Naive thymus-derived CD8-positive, alpha-beta T cell (primary cell): ENCODE results near the gene ABCG4. TPM values are rescaled to one million over a fixed set of nuclear protein-coding genes. Genes with fewer than 3 reads are reported as not detected.
"Not testable (repeated sequence)": the region's sequence is repeated elsewhere in the genome, so short reads cannot be mapped to it uniquely, and the experiment has no call there.

Experiments used
- ATAC-seq, 2 donors: fragments of 150-1000 bp; cut with Tn5 transposase in 1 of 2; sonication (Bioruptor Pico), chemical (Tn5 transposase) in 1 of 2; 1 replicate in 1 of 2; 2 replicates in 1 of 2; pipeline ENCODE4 v1.10.0; 2021; ENCODE audit warnings: mild to moderate bottlenecking in 2 of 2, moderate library complexity in 2 of 2
- POLR2A ChIA-PET: fragments of 350-600 bp; sonication (Branson Sonifier 250); formaldehyde crosslinking; loops from one replicate; lab custom pipeline; 2021; ENCODE audit warnings: antibody characterized with exemption; lab: Charles Lee
- DNase-seq, 10 donors: peaks; one replicate each; pipeline versions ENCODE4 v3.0.0 to v3.0.0-alpha.2; 2020 to 2022
- H3K27ac Mint-ChIP-seq, 10 donors: one replicate each; pipeline ENCODE4 v1.8.0; 2020 to 2022; ENCODE audit warnings: mild to moderate bottlenecking in 10 of 10, mixed read lengths in 10 of 10, moderate library complexity in 4 of 10, inconsistent platforms in 1 of 10
- H3K27me3 Mint-ChIP-seq, 5 donors: one replicate each; pipeline ENCODE4 v1.8.0; 2021 to 2022; ENCODE audit warnings: mixed read lengths in 5 of 5
- H3K36me3 Mint-ChIP-seq, 3 donors: one replicate each; pipeline ENCODE4 v1.8.0; 2020 to 2022; ENCODE audit warnings: mixed read lengths in 3 of 3, mild to moderate bottlenecking in 2 of 3, inconsistent platforms in 1 of 3
- H3K4me1 Mint-ChIP-seq, 4 donors: one replicate each; pipeline ENCODE4 v1.8.0; 2021 to 2022; ENCODE audit warnings: mixed read lengths in 4 of 4
- H3K4me3 Mint-ChIP-seq, 10 donors: one replicate each; pipeline ENCODE4 v1.8.0; 2020 to 2022; ENCODE audit warnings: mild to moderate bottlenecking in 10 of 10, mixed read lengths in 10 of 10, moderate library complexity in 6 of 10, inconsistent platforms in 1 of 10
- H3K9me3 Mint-ChIP-seq, 9 donors: one replicate each; pipeline ENCODE4 v1.8.0; 2020 to 2022; ENCODE audit warnings: mixed read lengths in 9 of 9, mild to moderate bottlenecking in 3 of 9, inconsistent platforms in 1 of 9, moderate library complexity in 1 of 9
- polyA plus RNA-seq, 3 donors: library from polyadenylated mRNA; unstranded; fragments of 300-500 nt; fragmentation: Illumina TruSeq; gene quantifications; one replicate each; pipeline ENCODE4 v1.2.3, GENCODE V29; 2021
- total RNA-seq, 8 experiments: library from RNA in 2 of 8; stranded (reverse) in 2 of 8; gene quantifications; one replicate each; pipeline ENCODE4 v1.2.3 and lab custom pipeline; 2021 to 2026

Gene ABCG4
- total and polyA plus RNA-seq, 5 experiments from 2014 or later, result not detected

DNA sequence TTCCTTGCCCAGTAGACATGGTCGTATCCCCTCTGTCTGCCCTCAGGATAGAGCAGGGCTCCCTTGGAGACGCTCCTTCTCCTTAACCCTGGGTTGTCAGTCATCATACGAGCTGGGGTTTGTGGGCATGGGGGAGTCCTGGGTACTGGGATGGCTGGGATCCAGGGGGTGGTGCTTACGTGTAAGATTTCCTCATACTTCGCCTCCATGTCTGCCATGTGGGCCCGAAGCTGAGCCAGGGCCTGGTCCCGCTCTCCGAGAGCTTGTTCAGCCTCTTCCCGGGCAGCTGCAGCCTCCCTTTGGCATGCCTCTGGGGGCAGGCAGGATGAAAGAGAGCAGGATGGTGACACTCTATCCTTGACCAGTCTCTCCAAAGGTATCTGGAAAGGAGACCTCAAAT lies 41.7 kb downstream of the ABCG4 start:
- no peak overlapping the region for H3K4me3 Mint-ChIP-seq
- H3K27ac Mint-ChIP-seq, result peak overlapping the region in 1 of 10 donors; percentile 53
- POLR2A ChIA-PET, result interaction anchor here (0.7 kb wide), 1 partner anchor 186 kb away, joined by 3 read pairs; no protein-coding TSS in a partner anchor
- peaks cover 0 to 1% (median 0%) of the 10 kb centered on the region in 4 donors for H3K4me1 Mint-ChIP-seq
- no peak for ATAC-seq
- no peak for DNase-seq
- H3K27me3 Mint-ChIP-seq, result peaks cover 0 to 4% (median 0%) of the 10 kb centered on the region in 5 donors
- H3K9me3 Mint-ChIP-seq, result no peaks in the 10 kb centered on the region
- no peaks in the 10 kb centered on the region for H3K36me3 Mint-ChIP-seq

- not testable (repeated sequence) for H3K27ac Mint-ChIP-seq, H3K4me1 Mint-ChIP-seq, DNase-seq, H3K27me3 Mint-ChIP-seq, ATAC-seq, H3K36me3 Mint-ChIP-seq, H3K4me3 Mint-ChIP-seq, H3K9me3 Mint-ChIP-seq
- POLR2A ChIA-PET, result interaction anchor here (0.6 to 0.7 kb wide), 2 partner anchors 43 to 124 kb away, joined by 3 read pairs; partner anchors contain the start of gene ABCG4
Measured at GRCh38 chr11:119191265-119191664, 42.4 kb downstream of the ABCG4 start.

DNA sequence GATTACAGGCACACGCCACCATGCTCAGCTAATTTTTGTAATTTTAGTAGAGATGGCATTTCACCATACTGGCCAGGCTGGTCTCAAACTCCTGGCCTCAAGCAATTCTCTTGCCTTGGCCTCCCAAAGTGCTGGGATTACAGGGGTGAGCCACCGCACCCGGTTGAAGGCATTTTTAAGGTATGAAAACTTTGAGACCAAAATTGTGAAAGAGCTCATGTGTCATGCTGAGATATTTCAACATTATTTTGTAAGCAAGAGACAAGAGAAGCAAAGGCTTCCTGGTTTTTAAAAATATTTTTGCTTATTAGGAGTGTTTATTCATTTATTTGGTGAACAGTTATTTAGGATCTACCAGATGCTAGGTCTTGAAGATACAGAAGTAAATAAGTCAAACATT lies 43.3 kb downstream of the ABCG4 start:
- POLR2A ChIA-PET, result no interaction called here

DNA sequence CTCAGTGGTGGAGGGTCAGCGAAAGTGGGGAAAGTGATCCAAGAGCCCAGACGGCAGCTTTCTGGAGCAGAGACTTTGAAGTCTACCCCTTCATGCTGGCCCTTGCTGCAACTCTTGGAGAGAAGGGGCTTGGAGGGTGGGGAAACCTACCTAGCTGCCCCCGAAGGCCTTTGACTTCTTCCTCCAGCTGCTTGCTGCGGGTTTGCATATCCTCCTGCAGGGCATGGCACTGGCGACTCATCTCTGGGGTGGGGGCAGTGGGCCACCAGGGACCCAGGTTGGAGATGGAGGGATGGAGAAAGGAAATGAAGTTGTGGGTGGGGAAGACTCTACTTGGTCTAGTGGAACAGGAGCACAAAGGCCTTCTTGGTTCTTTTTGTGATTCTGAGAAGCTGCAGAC lies 44.1 kb downstream of the ABCG4 start:
- H3K36me3 Mint-ChIP-seq, result no peaks in the 10 kb centered on the region
- H3K27me3 Mint-ChIP-seq, result peaks cover 0 to 2% (median 0%) of the 10 kb centered on the region in 5 donors
- no peak overlapping the region for H3K4me3 Mint-ChIP-seq
- no peak overlapping the region for H3K27ac Mint-ChIP-seq
- POLR2A ChIA-PET, result no interaction called here
- peaks cover 4 to 7% (median 6%) of the 10 kb centered on the region in 4 donors for H3K4me1 Mint-ChIP-seq
- no peak for ATAC-seq
- no peaks in the 10 kb centered on the region for H3K9me3 Mint-ChIP-seq
- DNase-seq, result no peak

More for the DNA sequence above, 43.3 kb downstream of the ABCG4 start:
- DNase-seq (no peak), ATAC-seq (no peak)
- Mint-ChIP-seq H3K4me3 (no peak overlapping the region), H3K27ac (no peak overlapping the region), H3K36me3 (no peaks in the 10 kb centered on the region), H3K9me3 (no peaks in the 10 kb centered on the region), H3K4me1 (peaks cover 4 to 6% (median 6%) of the 10 kb centered on the region in 4 donors), H3K27me3 (peaks cover 0 to 2% (median 0%) of the 10 kb centered on the region in 5 donors)

DNA sequence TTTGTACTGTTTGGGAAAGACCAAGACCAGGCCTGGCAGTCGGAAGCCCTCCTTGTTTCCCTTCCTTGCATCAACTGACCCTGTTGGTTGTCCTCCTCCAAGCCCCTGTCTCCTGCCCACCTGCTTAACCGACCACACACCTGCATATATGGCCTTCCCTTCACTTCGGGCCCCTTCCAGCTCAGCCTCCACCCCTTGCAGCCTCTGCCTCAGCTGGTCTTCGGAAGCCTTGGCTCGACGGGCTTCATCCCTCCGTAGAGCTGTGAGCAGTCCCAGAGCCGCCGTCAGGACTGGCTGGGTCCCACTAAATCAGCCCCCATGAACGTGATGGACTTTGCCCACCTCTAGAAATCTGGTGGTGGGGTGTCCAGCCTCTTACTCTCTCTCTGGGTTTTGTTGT lies 44.8 kb downstream of the ABCG4 start:
- POLR2A ChIA-PET, result interaction anchor here (0.7 kb wide), 1 partner anchor 137 kb away, joined by 5 read pairs; the partner anchor contains the start of gene HYOU1
- Mint-ChIP-seq H3K4me1 (peaks cover 4 to 7% (median 6%) of the 10 kb centered on the region in 4 donors), H3K27me3 (peaks cover 0 to 2% (median 0%) of the 10 kb centered on the region in 5 donors), H3K9me3 (no peaks in the 10 kb centered on the region), H3K27ac (no peak overlapping the region), H3K4me3 (no peak overlapping the region), H3K36me3 (no peaks in the 10 kb centered on the region)
- DNase-seq (no peak), ATAC-seq (no peak)

DNA sequence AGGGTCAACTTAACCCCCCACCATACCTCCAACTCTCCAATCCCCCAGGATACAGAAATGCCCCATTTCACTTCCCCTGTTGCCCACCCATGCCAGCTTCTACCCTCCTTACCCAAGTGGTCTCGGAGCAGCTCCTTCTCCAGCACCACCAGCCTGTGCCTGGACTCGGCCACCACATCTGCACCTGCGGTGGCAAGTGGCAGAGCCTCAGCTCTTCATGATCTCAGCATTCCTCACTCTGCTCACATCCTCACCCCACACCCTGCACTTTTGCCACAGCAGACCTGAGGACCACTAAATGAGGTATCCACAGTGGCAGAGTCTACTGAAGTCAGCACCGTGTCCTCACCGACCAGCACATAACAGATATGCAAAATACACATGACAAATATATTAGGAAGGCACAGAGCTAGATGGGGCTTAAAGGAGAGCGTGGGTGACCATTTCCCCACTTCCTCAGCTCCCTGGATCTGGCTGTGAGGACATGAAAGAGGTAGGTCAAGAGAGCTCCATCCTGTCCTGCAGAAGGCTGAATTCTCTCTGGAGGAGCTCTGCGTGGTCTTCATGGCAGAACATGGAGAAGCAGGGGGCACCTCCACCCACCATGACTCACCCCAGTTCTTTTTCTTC lies 46.1 kb downstream of the ABCG4 start:
- H3K27me3 Mint-ChIP-seq, result no peaks in the 10 kb centered on the region
- peak overlapping the region in 1 of 10 donors; percentile 3 for H3K27ac Mint-ChIP-seq
- POLR2A ChIA-PET, result interaction anchor here (1.2 to 2.2 kb wide), 3 partner anchors 17 to 177 kb away, joined by 3 to 10 read pairs (median 3); partner anchors contain the start of genes RPS25 and TRAPPC4
- H3K9me3 Mint-ChIP-seq, result no peaks in the 10 kb centered on the region
- H3K36me3 Mint-ChIP-seq, result no peaks in the 10 kb centered on the region
- no peak for ATAC-seq
- H3K4me3 Mint-ChIP-seq, result no peak overlapping the region
- DNase-seq, result no peak
- peaks cover 4 to 7% (median 6%) of the 10 kb centered on the region in 4 donors for H3K4me1 Mint-ChIP-seq

- no peaks in the 10 kb centered on the region for H3K9me3 Mint-ChIP-seq
- H3K27me3 Mint-ChIP-seq, result no peaks in the 10 kb centered on the region
- no peaks in the 10 kb centered on the region for H3K36me3 Mint-ChIP-seq
- POLR2A ChIA-PET, result interaction anchor here (1.2 to 2.2 kb wide), 3 partner anchors 18 to 177 kb away, joined by 3 to 10 read pairs (median 3); partner anchors contain the start of genes RPS25 and TRAPPC4
- ATAC-seq (no peak), DNase-seq (no peak)
- peaks cover 4 to 7% (median 6%) of the 10 kb centered on the region in 4 donors for H3K4me1 Mint-ChIP-seq
- no peak overlapping the region for H3K4me3 Mint-ChIP-seq
- peak overlapping the region in 2 of 10 donors; percentile 3 to 28 for H3K27ac Mint-ChIP-seq
Measured at GRCh38 chr11:119195680-119196079, 46.8 kb downstream of the ABCG4 start.

DNA sequence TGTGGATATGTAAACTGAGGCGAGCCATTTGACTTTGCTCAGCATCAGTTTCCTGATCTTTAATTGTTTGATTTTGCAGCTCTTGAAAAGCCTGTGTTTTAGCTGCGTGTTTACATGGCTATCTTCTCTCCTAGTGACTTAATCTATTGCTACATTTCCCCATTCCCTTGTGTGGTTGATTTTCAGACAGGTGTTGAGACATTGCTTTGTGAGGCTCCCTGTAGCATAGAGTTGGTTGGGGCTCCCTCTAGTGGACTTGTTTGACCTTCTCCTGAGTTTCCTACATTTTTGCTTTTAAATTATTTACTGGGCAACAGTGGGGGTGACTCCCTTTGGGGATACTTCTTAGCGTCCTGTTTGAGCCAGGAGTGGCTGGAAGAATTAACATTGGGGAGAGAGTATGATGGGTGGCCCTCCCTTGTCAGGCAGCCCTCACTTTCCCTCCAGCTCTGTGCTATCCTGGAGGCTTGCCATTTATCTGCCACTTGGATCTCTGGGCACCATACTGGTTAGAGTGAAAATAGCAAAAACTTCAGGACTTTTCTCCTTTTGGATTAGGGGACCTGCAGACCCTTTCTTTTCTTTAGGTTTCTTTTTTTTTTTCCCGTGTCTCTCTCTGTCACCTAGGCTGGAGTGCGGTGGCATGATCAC lies 48.1 kb downstream of the ABCG4 start:
- ATAC-seq (peak; percentile 97 to 99), DNase-seq (peak; percentile 26 to 86 (median 69))
- H3K9me3 Mint-ChIP-seq, result no peaks in the 10 kb centered on the region
- H3K4me3 Mint-ChIP-seq, result no peak overlapping the region
- H3K4me1 Mint-ChIP-seq, result peaks cover 4 to 7% (median 6%) of the 10 kb centered on the region in 4 donors
- POLR2A ChIA-PET, result interaction anchor here (0.7 to 2.2 kb wide), 6 partner anchors 16 to 527 kb away, joined by 3 to 10 read pairs (median 4); partner anchors contain the start of gene VPS11
- H3K27me3 Mint-ChIP-seq, result no peaks in the 10 kb centered on the region
- H3K27ac Mint-ChIP-seq, result peak overlapping the region in 1 of 10 donors; percentile 0
- H3K36me3 Mint-ChIP-seq, result no peaks in the 10 kb centered on the region

- H3K27ac Mint-ChIP-seq, result no peak overlapping the region
Measured at GRCh38 chr11:119198925-119199324, 50.1 kb downstream of the ABCG4 start.

GRCh38 chr11:119201236-119201635 lies 52.4 kb downstream of the ABCG4 start:
- H3K36me3 Mint-ChIP-seq, H3K9me3 Mint-ChIP-seq, POLR2A ChIA-PET, H3K27me3 Mint-ChIP-seq, ATAC-seq, DNase-seq, H3K4me3 Mint-ChIP-seq, H3K27ac Mint-ChIP-seq: not testable (repeated sequence)
- H3K4me1 Mint-ChIP-seq, result peaks cover 7 to 19% (median 12%) of the 10 kb centered on the region in 4 donors

More at GRCh38 chr11:119198925-119199324, 50.1 kb downstream of the ABCG4 start:
- POLR2A ChIA-PET, result no interaction called here
- Mint-ChIP-seq H3K9me3 (no peaks in the 10 kb centered on the region), H3K4me3 (no peak overlapping the region), H3K36me3 (no peaks in the 10 kb centered on the region), H3K4me1 (peaks cover 4 to 7% (median 6%) of the 10 kb centered on the region in 4 donors), H3K27me3 (no peaks in the 10 kb centered on the region)
- DNase-seq (no peak), ATAC-seq (no peak)

GRCh38 chr11:119202554-119202953 lies 53.7 kb downstream of the ABCG4 start:
- Mint-ChIP-seq H3K27me3 (no peaks in the 10 kb centered on the region), H3K9me3 (no peaks in the 10 kb centered on the region), H3K4me1 (peaks cover 7 to 22% (median 11%) of the 10 kb centered on the region in 4 donors), H3K4me3 (no peak overlapping the region), H3K36me3 (no peaks in the 10 kb centered on the region), H3K27ac (no peak overlapping the region)
- ATAC-seq (no peak), DNase-seq (no peak)
- POLR2A ChIA-PET, result interaction anchor here (0.6 to 0.7 kb wide), 2 partner anchors 68 to 108 kb away, joined by 3 to 6 read pairs; no protein-coding TSS in a partner anchor

DNA sequence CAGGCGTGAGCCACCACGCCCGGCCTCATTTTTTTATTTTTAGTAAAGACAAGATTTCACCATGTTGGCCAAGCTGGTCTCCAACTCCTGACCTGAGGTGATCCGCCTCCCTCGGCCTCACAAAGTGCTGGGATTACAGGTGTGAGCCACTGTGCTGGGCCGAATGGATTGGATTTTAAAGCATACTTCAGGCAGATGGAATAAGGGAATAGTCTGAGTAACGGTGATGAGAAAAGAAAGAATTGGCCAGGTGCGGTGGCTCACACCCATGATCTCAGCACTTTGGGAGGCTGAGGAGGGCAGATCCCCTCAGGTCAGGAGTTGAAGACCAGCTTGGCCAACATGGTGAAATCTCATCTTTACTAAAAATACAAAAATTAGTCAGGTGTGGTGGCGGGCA lies 55.2 kb downstream of the ABCG4 start:
- POLR2A ChIA-PET, result interaction anchor here (0.6 kb wide), 1 partner anchor 198 kb away, joined by 4 read pairs; no protein-coding TSS in a partner anchor
- ATAC-seq (no peak), DNase-seq (no peak)
- H3K27ac Mint-ChIP-seq, result peak overlapping the region in 1 of 10 donors; percentile 37
- peaks cover 0 to 2% (median 0%) of the 10 kb centered on the region in 3 donors for H3K36me3 Mint-ChIP-seq
- no peaks in the 10 kb centered on the region for H3K27me3 Mint-ChIP-seq
- H3K4me1 Mint-ChIP-seq, result peaks cover 12 to 37% (median 22%) of the 10 kb centered on the region in 4 donors
- no peak overlapping the region for H3K4me3 Mint-ChIP-seq
- H3K9me3 Mint-ChIP-seq, result no peaks in the 10 kb centered on the region
